NB4 (cell line): ENCODE data around the gene TLN1.

Experiments
- CTCF ChIP-seq: IDR thresholded peaks from one replicate; pipeline ENCODE4 v1.5.1; 2012; ENCODE audit warnings: low read depth, low read length
- MAX ChIP-seq: IDR thresholded peaks from 2 replicates; pipeline ENCODE4 v1.6.1; 2011; ENCODE audit warnings: low read depth, low read length
- MYC ChIP-seq: IDR thresholded peaks from 2 replicates; pipeline ENCODE4 v1.6.1; 2011; ENCODE audit warnings: low read depth, low read length

- TF ChIP-seq CTCF (no peak), MAX (no peak), MYC (no peak)
These were observed 49.1 kb upstream of the TLN1 start for GRCh38 chr9:35781066-35781465.
